HG03520 (cell line): Measurements from ENCODE around the gene STK40.

Source experiments
- ATAC-seq: cut with Tn5 transposase; IDR thresholded peaks from one replicate; pipeline ENCODE4 v1.9.1; 2021; ENCODE audit warnings: mild to moderate bottlenecking, moderate library complexity; ENCODE audit not compliant: unreplicated experiment

STK40 gene

DNA sequence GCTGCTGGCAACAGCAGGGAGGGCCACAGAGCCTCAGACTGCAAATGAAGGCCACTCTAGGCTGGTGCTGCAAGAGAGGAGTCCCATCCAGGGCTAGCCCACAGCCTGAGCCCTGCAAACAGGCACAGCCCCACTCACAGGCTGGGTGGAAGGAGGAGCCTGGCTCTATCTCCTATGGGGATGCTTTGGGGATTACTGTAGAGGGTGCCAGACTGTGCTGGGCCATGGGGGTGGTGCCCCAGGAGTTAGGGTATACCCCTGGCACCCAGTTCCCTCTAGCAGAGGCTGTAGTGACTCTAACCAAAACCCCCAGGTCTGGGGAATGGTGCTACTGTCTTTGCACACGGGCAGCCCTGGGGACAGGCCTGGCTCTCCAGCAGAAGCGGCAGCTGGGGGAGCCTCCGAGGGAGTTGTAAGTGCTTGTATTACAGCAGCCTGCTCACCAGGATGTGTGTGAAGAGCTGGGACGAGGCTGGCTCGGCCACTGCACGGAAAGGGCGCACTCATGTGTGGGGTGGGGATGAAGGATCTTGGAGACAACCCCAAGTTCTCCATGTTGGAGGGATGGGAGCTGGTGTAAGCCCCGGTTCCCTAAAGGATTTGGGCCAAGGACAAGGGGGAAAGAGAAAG, 38.9 kb downstream of the STK40 start:
- no peak for ATAC-seq

DNA sequence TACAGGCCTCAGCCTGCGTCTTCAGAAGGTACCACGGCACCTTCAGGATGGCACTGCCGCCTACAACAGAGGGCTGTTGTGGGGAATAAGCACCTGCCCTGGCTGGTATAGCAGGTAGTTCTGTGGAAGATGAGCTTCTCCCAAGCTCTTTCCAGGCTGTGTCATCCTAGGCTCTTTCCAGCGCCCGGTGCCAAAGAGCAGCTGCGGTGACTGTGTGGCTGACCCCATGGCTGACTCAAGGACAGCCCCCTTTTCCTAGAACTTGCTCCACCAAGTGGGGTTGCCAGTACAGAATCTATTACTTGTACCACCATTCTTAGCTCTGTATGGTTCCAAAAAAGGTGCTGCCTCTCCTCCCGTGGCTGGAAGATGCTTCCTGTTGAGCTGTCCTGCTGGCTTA, 40.4 kb downstream of the STK40 start:
- ATAC-seq = no peak

DNA sequence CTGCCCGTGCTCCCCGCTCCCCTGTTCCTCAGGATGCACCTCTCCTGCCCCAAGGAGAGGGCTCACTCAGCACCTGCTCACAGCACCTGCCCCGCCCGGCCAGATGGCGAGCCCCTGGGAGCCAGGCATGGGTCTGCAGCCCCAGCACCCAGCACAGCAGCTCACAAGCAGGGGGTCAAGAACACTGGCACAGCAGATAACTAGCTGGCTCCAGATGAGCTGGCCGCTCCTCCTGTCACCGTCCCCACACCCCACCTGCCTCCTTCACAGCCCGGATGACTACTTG, 41.4 kb downstream of the STK40 start:
- no peak for ATAC-seq

DNA sequence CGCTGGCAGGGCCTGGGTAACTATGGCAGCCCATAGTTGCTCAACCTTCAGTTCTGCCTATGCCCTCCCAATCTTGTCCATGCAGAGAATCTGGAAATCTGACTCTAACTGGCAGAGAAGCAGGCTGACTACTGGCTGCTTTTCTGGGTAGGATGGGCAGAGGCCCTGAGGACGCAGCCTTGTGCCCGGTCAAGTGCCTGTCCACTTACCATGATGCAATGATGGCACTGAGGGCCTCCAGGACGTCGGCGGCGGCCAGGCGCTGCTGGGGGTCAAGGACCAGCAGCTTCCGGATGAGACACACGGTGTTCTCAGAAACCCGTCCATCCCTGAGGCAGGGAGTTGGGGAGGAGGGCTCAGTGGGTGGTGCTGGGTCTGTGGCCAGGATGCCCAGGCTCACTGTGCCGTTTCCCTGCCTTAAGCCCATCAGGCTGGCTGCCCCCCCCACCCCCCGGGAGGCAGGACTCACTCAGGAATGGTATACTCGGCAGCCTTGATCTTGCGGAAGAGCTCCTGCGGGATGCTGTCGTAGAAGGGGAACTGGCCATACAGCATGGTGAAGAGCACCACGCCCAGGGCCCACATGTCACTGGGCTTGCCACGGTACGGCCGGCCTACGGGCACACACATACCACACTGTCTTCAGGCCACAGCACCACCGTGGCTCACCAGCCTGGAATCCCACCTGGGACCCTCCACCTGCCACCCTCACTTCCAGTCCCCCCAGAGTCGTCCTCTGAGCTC, 41.9 kb downstream of the STK40 start:
- ATAC-seq = no peak

DNA sequence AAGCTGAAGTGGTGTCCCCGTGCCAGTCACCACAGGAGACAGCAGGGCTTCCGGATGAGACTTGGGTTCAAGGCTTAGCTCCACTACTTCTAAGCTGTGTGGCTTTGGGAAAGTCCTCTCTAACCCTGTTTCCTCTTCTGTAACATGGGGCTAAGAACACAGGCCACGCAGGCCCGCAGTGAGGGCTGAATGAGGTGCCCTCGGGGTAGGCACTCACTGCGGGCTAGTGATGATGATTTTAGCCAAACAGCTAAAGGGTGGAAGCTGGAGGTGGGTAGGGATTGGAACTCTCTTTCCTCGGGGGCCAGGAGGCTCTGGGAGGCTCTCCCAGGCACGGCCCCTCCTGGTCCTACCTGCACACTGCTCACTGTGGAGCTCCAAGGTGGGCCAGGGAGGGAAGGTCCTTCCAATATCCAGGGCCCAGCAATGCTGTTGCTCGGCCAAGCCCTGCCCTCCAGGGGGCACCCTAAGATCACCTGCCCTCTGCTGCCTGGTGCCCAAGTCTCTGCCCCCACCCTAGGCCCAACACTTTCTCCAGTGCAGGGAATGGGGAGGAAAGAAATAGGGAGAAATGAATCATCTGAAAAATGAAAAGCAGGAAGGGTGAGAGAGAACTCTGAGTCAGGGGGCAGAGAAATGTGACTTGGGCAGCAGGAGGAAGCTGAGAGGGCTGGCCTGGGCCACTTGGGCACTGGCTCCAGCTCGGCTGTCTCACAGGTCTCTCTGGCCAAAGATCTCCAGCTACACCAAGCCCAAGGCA, 43.1 kb downstream of the STK40 start:
- no peak for ATAC-seq

DNA sequence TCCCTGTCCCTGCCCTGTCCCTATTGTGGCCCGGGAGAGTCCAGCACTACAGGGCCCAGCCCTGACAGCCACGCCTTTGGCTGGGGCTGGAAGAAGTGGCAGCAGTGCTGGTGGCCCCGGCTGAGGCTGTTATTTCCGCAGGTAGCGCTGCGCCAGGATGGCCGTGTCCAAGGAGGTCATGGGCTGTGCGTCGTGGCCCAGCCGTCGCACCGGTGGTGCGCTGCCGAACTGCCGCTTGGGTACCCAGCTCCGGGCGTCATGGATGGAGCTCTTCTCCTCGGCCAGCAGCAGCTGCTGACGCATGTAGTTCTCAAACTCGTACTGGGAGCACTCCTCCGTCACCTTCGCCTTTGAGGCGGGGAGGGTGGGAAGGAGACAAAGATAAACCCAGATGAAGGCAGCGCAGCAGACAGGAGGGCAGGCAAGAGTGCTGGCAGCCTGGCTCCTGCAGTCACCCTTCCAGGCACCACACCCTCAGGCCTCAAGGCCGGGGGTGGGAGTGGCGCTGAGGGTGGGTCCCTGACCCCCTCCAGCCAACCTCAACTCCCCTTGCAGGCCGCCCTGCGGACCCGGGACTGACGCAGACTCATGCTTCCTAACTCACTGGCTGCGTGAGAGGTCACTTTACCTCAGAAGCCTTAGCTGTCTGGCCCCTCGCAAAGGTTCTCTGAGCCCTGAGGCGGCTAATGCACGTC, 44.0 kb downstream of the STK40 start:
- ATAC-seq = no peak

DNA sequence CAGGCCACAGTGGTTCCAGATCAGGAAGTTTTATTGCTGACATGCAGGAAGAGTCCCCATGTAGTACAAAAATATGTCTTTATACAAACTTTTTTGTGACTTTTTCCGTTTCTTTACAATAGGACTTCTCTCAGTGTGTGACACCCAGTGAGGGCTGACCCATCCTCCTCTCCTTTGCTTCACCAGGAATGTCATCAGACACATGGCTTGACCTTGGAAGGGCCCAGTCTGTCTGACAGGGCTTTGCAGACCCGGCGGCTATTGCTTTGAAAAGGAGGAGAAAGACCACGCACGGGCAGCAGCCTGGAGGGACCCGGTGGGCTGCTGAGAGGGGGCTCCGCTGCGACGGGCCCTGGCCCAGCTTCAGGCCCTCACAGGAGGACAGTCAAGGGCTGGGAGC, 46.1 kb downstream of the STK40 start:
- ATAC-seq = no peak

DNA sequence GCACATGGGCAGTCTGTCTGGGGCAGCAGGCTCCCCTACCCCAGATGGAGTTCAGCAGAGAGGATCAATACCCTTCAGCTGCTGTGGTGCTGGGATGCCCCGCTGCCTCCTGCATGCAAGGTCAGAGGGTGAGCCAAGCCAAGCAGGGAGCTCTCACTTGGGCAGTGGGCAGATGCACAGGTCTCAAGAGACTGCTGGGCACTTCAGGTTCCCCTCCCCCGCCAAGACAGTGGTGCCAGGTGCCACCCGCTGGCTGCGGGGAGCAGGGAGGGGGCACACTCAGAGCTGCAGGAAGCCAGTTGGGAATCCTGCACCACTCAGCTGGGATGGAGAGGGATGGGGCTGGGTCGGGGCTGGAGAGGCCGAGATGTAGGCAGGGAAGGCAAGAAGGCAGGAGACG, 46.5 kb downstream of the STK40 start:
- ATAC-seq = no peak

DNA sequence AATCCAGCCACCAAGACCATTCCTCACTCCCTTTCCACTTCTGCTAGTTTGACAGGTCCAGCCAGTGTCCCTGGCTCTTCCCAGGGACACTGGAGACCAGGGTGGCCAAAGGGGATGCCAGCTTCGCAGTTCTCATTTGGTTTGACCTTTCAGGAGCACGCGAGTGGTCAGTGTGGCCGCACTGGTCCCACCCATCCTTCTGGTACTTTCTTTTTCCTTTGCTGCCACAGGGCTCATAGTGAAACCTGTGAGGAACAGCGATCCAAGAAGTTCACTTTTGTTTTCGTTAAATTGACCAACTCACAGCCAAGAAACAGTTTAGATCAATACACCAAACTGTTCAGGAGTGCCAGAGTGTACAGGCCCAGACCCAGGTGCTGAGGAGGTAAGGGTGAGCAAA, 47.9 kb downstream of the STK40 start:
- ATAC-seq = no peak

DNA sequence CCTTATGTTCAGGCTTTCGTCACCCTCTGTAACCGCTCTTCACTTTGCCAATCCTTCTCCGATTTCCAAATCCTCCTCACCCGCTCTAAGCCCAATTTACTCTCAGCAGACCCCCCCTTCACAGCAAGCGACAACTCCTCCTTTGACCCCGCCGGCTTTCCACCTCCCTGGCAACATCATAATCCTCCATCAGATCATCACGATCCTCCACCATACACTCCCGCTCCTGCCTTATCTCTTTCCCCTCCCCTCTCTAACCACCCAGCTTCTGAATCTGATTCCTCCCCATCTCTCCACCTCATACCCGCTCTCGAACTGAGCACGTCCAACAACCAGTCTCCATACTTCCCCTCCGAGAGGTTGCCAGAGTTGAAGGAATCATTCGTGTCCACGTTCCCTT, 54.8 kb downstream of the STK40 start:
- ATAC-seq = no peak

DNA sequence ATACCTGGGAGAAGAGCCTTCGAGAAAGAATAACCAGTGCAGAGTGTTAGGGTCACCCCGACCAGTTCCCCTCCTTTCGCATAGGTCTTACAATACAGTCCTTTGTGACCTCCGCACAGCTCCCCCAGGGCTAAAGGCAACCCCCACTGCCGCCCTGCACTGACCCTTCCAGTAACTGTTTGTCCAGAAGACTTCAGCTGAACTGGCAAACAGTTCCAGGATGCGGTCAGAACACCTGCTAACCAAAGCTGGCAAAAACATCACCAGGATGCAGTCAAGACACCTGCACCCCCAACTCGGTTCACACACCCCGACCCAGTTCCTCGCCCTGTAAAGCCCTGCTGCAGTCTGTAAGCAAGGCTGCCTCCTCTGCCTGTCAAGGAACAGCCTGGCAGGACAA, 55.9 kb downstream of the STK40 start:
- ATAC-seq = no peak

DNA sequence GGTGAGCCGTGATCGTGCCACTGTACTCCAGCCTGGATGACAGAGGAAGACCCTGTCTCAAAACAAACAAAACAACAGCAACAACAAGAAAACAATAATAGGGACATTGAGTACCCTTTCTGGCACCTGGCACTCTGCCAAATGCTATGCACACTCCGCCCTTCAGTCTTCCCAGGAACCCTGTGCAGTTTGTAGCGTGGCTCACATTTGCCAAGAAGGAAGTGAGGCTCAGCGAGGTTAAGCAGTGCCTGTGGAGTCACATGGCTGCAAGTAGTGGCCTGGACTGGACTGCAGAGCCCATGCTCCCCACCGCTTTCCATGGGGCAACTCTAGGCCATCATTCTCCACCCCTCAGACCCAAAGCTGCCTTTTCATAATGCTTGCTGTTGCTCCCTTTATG, 57.0 kb downstream of the STK40 start:
- ATAC-seq = no peak

DNA sequence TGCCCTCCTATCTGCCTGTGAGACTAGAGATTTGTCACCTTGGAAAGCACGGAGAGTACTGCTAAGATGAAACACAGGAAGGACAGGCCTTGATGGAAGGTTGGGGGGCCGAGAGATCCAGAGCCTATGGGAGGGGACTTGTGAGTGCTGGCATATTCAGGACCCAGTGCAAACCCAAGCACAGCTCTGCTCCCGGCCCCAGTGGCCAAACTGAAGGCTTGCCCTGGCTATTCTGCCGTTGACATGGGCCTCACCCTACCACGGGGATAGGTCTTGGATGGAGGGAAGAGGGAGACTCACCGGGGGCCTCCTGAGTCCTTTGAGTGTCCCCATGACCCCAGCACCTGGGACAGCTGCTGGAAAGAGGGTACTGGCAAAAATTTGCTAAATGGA, 57.6 kb downstream of the STK40 start:
- ATAC-seq = no peak

DNA sequence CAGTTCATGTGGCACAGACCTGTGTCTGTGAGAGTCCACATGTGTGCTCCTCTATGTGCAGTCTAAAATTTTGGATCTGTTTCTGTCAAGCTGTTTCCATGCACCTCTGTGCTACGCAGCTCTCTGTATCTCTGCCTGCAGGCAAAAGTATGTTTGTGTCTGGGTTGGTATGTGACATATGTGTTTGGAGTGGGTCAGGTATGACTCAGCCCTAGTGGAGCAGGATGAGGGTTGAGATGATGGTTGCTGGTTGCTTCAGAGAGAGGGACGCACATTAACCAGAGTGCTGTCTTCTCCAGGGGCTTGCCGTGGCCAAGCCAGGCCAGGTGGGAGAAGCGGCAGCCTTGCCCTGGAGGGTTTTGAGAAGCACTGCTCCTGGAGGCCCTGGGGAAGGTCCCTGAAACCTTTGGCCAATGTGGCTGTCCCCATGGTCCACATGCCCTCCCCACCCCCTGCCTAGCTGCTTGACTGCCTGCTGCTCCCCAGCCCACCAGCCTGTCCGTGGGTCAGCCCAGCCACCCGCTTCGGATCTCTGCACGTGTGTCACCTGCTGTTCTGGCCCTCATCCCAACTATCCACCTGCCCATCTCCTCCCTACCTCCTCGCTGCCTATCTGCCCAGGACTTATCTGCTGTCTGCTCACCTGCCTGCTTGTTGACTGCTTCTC, 58.2 kb downstream of the STK40 start:
- no peak for ATAC-seq

DNA sequence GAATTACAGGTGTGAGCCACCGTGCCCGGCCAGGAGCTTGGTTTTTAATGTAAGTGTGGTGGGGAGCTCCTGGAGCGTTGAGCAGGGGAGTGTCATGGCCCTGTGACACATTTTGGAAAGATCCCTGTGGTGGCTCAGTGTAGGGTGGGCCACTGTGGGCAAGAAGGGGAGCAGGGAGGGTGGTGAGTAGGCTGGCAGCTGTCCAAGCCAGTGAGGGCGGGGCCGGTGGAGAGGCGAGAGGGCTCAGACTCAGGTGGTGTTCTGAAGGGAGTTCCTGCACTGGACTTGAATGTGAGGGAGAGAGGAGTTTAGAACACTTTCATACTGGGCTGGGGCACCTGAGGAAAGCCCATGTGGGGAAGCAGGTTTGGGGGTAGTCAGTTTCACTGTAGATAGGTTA, 59.2 kb downstream of the STK40 start:
- no peak for ATAC-seq

DNA sequence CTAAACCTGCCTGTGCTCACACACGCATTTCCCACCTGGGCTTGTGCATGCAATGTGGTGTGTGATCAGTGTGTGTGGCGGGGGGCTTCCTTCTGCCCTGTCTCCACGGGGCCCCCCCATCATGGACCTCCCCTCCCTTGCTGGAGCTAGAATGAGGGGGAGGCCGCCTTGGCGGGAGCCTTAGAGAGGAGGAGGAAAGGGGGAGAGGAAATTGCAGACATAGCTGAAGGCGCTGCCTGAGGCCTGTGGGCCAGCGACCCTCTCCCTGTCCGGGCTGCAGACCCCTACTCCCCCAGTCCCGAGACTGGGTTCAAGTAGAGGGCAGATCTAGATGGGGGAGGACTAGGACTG, 61.4 kb downstream of the STK40 start:
- ATAC-seq = no peak

DNA sequence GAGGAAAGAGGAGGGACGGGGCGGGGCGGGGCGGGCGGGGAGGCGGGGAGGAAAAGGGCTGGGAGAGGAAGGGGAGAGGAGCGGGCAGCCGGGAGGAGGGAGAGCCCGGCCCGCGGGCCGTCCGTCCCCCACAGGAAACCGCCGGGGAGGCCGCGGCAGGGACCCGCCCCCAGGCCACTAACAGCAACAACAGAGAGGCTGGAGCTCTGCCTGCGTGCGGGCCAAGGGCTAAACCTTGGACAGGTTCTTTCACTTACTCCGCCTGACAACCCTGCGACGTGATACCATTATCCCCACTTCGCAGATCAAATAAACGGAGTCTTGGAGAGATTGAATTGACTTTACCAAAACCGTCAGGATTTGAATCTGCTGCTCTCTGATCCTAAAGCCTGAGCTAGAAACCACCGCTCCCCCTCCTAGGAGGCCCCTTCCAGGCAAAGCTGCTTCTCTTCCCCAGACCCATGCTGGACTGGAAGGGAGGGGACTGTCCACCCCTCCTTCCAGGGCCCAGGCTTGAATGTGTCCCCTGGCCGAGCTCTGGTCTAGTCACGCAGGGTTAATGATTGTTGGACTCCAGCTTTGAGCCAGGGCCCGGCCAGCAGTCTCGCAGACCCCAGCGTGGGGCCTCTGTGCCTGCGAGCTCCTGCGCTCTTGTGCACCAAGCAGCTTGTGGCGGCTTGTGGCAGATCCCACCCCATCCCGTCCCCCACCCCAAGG, 61.9 kb downstream of the STK40 start, which contains the start of gene EVA1B:
Gene EVA1B (minus strand): TSS at position 10 of the 717 bp plus-strand sequence. CDS start 608 bp downstream, outside the sequence.
- ATAC-seq = no peak

DNA sequence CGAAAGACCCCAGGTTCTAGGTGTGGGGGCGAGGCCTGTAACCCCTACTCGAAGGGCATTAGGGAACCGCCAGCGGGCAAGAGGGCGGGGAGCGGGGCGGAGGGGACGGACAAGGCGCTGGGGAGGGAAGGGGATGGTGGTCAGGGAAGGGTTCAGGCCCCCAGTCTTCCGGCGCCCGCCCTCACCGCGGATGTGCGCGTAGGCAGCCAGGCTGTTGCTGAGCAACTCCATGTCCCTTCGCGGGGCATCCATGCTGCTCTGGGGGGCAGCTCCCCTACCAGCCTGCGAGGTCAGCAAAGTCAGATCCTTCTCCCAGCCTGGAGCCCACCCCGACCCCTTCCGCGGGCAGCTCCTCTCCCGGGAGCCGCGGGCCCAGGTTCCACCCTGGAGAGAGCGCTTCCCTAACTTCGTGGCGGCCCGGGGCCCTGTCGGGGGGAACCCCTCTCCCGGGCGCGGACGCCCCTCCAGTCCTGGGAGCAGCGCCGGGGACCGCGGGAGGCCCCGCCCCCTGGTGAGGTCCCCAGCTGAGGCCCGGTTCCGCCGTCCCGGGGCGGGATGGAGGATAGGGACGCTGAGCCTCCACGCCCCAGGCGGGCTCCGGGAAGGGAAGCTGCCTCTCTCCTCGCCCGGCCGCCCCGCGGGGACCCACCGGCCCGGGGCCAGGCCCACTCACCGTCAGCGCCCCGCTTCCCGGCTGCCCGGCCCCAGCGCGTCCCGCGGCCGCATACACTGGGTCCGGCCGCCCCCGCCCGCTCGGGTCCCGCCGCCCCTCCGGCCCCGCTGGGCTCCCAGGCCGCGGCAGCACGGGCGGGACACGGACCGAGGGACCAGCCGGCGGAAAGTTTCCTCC, 62.7 kb downstream of the STK40 start:
- no peak for ATAC-seq

DNA sequence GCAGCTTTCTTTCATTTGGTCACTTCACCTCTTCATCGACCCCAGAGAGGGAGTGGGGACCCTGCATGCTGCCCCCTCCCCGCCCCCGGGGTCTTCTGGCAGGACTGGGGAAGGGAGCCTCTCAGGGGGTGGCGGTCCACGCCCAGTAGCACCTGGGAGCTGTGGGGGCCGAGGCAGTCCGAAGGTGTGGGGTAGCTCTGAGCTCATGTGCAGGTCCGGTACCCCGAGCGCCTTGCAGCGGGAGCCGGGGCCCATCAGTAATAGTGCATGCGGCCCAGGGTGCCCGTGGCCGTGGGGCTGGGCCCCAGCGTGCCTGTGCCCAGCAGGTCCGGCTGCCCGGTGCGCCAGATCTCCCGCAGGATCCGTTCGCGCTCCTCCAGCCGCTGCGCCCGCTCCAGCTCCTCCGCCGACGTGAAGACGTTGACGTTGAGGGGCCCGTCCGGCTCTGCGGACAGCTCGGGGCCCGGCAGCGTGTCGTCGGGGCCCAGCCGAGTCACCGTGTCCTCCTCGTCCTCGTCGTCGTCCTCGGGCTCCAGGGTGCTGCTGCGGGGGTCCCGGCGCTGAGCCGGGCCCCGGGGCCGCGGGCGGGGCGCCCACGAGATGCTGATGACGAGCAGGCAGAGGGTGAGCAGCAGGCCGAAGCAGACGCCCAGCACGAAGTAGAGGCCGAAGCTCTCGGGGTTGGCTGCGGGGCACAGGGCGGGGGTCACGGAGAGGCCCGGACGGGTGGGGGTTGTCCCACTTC, 63.5 kb downstream of the STK40 start:
- ATAC-seq = no peak
